Hematopoietic multipotent progenitor cell treated with erythropoietin and hydrocortisone succinate and interleukin-3 and kit ligand, for 15 days (in vitro differentiated cells): ENCODE data around the gene SNRNP27.

Experiments
- DNase-seq: peaks from one replicate; pipeline ENCODE4 v3.0.0-alpha.2; 2015; ENCODE audit warnings: low spot score

Gene SNRNP27

GRCh38 chr2:69916106-69916505 is 22.4 kb downstream of the SNRNP27 start:
- no peak for DNase-seq

GRCh38 chr2:69917852-69918251 is 24.1 kb downstream of the SNRNP27 start:
- no peak for DNase-seq

- DNase-seq: no peak
These were observed 24.6 kb downstream of the SNRNP27 start for GRCh38 chr2:69918401-69918800.

GRCh38 chr2:69923116-69923515 is 29.4 kb downstream of the SNRNP27 start:
- DNase-seq: no peak

DNA sequence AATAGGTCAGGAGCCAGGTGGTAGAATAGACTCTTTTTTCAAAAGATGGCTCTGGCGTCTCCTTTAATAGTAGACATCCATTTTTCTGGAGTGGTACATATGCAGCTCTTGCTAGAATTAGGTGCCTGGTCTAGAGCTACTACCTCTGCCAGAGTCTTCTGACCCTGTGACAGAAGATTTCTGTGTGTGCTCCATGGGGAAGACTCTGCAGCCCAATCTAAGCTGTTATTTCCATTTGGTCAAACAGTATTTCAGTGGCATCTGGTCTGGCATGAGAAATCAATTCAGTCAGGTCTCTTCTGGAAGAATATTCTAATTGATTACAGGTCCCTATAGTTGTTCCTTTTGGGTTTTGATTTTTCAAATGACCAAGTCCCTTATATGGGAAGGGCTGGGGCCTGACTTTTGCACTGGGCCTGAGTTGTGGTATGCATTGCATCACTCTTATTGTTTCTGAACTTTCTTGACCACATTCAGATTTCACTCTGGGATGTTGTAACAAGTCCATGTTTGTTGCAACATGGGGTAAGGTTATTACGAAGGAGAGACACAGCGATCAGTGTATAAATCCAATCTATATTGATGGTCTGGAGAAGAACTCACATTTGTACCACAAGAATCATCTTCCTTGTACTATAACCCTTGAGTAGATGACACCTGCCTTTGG is 33.2 kb downstream of the SNRNP27 start:
- DNase-seq: no peak

GRCh38 chr2:69931832-69932595 is 38.3 kb downstream of the SNRNP27 start:
- DNase-seq: no peak

GRCh38 chr2:69932596-69932922 is 38.8 kb downstream of the SNRNP27 start:
- DNase-seq: no peak

DNA sequence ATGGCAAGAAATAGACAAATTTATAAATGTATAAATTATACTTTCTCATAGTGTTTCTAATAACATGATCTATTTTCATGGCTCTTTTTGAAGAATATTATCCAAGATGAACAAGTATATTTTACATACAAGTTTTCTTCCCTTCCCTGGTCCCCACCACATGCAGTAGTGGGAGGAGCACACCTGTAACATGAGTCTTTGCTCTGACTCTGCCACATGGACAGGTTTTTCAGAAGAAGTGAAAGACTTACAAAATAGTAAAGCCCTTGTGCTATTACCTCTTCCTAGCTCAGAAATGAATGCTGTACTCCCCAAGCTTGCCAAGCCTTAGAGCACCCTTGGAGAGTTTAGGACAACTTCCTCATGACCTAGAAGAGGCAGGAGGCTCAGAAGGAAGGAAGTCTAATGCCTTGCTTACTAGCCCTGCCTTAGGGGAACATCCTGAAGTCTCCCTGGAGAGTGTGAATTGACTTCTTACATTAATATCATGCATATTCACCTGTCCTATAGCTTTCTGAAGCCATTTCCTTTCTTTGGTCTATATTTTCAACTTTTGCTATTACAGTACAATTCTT is 39.6 kb downstream of the SNRNP27 start:
- no peak for DNase-seq

GRCh38 chr2:69933839-69934613 is 40.3 kb downstream of the SNRNP27 start:
- DNase-seq: peak; percentile 17

DNA sequence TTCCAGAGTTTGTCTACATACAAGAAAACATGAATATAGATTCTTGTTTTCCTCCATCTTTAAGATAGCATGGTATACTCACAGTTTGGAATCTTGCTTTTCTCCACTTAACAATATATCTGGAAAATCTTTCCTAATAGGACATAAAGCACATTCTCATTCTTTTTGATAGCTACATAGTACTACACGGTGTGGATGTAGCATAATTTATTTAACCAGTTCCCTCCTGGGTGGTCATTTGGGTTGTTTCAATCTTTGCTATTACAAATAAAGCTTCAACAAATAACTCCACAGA is 40.8 kb downstream of the SNRNP27 start:
- DNase-seq: no peak

GRCh38 chr2:69935011-69935410 is 41.3 kb downstream of the SNRNP27 start:
- DNase-seq: no peak

DNA sequence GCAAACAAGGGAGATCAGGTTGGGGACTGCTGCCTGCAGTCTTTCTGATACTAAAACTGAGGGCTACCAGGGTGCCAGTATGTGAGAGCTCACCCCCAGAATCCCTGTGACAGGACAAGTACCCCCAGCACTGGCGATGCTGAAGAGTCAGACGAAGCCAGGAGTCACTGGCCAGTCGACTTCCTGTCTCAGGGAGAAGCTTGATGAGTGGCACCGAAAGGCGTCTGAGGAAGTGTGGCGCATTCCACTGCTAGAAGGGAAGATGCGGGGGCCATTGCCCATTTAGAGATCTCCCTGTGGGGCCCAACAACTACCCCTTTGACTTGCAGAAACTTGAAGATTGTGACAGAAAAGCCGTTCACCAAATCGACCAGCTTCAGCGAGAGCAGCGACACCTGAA is 43.1 kb downstream of the SNRNP27 start:
- no peak for DNase-seq

DNA sequence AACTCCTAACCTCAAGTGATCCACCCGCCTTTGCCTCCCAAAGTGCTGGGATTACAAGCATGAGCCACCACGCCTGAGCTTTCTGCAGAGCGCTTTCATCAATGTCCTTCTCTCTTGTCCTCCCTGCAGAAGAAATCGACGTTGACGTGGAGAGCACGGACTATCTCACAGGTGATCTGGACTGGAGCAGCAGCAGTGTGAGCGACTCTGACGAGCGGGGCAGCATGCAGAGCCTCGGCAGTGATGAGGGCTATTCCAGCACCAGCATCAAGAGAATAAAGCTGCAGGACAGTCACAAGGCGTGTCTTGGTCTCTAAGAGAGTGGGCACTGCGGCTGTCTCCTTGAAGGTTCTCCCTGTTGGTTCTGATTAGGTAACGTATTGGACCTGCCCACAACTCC is 44.2 kb downstream of the SNRNP27 start:
- DNase-seq: no peak

GRCh38 chr2:69939722-69940121 is 46.0 kb downstream of the SNRNP27 start:
- DNase-seq: no peak

DNA sequence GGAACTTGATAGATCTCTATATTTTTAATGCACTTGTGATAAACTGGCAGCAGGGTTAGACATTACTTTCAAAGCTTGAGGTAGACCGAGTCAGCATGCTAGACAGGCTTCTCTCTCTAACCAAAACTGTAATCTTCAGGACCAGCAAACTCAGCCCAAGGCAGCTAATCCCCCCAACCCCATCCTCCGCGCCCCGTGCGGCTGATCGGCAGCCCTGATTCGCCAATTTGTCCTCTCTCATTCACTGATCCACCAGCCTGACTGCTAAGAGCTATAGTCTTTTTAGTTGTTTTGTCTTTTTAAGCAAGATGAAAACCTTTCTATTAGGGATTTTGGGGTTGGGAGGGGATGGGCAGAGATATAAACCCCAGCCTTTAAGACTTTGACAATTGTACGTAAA is 46.9 kb downstream of the SNRNP27 start:
- DNase-seq: no peak

DNA sequence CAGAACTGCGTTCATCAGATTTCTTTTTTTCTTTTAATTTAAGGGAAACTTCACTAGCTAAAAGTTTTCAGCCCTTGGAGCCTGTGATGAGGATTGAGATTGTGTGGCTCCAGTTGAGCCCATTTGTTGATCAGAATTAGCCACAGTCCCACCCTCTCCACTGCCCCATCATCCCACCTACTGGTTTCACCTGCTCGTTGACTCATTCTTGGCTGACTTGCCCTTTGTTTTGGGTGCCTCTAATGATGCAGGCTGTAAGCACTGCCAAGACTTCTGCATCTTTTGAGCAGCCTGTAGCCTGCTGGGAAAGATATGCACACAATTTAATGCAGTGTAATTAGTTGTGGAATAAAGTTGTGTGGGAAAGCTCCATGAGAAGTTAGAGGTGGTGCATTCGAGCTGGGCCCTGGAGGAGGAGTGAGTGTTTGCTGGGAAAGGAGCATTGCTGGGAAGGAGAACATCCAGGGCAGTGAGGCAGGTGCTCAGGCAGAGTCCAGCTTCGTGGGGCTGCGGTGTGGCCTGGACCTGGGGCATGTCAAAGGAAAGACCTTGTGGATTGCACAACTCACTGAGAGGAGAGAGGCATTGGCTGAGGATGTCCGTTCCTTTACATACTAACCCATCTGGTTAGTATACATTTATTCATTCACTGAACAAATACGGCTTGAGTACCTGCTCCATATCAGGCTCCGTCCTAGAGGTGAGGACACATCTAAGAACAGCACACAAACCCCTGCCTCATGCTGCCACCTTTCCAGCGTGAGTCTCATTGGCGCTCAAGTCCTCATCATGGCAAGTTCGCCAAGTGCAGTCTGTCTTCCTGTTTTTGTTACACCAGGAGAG is 49.5 kb downstream of the SNRNP27 start:
- no peak for DNase-seq

- DNase-seq: no peak
These were observed 50.2 kb downstream of the SNRNP27 start for GRCh38 chr2:69943843-69944525.

DNA sequence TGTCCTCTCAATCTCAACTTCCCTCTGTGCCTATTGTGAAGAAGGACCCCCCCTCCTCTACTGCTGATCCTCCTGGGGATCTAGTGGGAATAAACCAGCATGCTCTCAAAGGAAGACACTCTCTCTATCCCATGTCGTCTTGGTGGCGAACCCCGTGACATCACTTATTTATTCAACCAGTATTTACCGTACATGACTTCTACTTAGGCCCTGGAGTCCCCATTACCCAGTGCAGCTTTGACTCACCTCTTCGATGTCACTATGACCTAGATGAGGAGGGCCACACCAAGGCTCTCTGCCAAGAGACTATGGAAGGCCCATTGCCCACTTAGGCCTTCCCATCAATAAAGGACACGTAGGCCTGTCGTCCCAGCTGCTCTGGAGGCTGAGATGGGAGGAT is 51.0 kb downstream of the SNRNP27 start:
- DNase-seq: no peak

DNA sequence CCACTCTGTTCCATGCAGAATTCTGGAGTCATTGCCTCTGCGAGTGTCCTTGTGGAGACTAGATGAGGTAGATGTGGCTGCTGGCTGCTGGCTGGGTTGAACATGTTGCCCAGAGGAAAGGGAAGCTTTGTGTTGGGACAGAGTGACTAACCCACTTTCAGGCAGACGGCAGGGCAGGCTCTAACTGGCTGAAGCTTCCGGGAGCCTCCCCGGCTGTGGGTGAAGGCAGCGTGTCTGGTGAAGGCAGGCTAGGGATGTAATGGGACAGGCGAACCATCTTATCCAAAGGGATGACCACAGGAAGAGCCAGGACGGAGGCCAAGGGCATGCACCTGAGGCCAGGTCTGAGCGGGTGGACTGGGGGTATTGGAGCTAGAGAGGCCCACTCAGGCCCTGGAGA is 51.7 kb downstream of the SNRNP27 start:
- no peak for DNase-seq

DNA sequence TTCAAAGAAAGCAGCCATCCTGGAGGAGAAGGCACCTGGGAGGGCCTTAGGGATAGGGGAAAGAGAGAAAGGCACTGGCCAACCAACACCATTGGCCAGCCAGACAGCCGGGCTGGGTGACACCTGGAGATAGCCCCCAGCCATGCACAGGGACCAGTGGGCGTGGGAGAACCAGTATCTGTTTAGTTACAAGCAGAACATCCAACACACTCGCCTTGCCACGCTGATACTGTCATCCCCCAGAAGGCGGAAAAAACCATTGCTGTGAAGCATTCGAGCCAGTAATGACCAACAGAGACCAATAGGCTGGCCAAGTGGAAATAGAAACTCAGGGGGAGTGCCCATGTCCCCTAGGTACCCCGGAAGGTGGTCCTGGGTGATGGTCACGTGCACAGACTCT is 52.2 kb downstream of the SNRNP27 start:
- no peak for DNase-seq
